ENCODE measurements around the gene RAPGEF2.
"Not testable (repeated sequence)": the region's sequence is repeated elsewhere in the genome, so short reads cannot be mapped to it uniquely, and the experiment has no call there.

RAPGEF2 gene

DNA sequence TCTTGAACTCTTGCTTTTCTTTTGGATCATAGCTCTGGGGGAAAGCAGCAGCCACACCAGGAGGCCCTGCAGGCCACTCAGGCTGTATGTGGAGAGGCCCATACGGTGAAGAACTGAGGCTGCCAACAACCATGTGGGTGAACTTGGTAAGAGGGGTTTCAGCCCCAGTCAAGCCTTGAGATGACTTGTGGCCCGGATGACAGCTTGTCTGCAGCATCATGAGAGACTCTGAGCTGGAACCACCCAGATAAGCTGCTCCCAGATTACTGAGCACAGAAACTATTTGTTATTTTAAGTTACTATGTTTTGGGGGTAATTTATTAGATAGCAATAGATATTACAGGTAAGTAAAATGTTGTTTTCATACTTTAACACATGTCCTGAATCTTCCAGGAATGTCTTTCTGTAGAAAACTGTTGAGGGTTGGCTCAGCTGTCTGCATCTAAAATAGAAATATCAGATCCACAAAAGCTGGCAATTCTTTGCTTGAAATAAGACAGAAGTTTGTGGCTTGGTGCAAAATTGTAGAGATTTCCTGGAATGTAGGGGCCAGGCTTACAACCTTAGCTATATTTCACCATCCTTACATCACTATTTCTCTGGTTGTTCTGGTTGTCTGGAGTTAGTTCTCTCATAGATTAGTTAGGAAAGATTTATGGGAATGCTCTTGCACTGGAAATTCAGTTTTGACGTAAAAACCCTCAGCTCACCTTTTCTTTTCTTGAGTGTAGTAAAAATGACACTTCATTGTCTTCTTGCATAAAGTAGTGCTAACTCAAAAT lies 272.1 kb downstream of the RAPGEF2 start:
- DNase-seq: no peak

GRCh38 chr4:159376289-159376688 lies 273.4 kb downstream of the RAPGEF2 start:
- no peak for DNase-seq

DNA sequence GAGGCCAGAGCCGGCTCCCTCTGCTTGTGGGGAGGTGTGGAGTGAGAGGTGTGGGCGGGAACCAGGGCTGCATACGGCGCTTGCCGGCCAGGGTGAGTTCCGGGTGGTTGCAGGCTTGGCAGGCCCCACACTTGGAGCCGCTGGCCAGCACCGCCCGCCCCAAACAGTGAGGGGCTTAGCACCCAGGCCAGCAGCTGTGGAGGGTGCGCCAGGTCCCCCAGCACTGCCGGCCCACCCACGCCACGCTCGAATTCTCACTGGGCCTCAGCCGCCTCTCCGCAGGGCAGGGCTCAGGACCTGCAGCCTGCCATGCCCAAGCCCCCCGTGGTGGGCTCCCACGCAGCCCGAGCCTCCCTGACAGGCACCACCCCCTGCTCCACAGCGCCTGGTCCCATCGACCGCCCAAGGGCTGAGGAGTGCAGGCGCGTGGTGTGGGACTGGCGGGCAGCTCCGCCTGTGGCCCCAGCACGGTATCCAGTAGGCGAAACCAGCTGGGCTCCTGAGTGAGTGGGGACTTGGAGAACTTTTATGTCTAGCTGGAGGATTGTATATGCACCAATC lies 275.3 kb downstream of the RAPGEF2 start:
- DNase-seq: no peak

- not testable (repeated sequence) for DNase-seq
Observed at GRCh38 chr4:159379064-159379463, 276.2 kb downstream of the RAPGEF2 start.

- no peak for DNase-seq
Observed at GRCh38 chr4:159379836-159380235, 277.0 kb downstream of the RAPGEF2 start.

GRCh38 chr4:159382856-159383561 lies 280.1 kb downstream of the RAPGEF2 start:
- no peak for DNase-seq

DNA sequence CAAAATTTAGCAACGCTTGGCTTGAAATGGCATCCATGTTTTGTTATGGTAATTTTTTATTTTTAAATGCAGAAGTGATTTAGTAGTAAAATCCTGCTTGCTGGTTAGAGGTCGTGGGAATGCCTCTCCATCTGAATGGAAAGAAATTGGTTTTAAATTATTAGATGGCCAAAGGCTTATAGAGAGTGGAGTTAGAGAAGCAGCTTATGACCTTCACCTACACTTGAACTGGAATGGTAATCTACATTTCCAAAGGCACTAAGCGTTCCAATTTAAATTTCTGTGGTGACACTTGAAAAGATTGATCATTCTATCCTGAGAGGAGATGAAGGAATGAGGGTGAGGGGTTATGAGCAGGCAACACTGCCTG lies 280.7 kb downstream of the RAPGEF2 start:
- DNase-seq: no peak

- no peak for DNase-seq
Observed at GRCh38 chr4:159384017-159384416, 281.1 kb downstream of the RAPGEF2 start.

GRCh38 chr4:159384632-159385031 lies 281.8 kb downstream of the RAPGEF2 start:
- DNase-seq: no peak

DNA sequence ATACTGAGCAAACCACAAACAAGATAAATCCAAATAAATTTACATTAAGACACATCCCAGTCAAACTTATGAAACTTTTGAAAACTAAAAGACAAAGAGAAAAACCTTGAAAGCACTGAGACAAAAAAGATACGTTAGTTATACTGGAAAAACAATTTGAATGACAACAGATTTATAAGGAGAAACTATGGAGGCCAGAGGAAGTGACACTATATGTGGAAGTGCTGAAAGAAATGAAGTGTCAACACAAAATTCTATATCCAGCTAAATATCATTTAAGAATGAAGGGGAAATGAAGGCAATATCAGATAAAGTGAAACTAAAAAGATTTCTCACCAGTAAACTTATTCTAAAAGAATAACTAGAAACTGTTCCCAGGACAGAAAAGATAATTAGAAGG lies 283.7 kb downstream of the RAPGEF2 start:
- DNase-seq: no peak

- no peak for DNase-seq
Observed at GRCh38 chr4:159389756-159390155, 286.9 kb downstream of the RAPGEF2 start.

GRCh38 chr4:159390648-159391047 lies 287.8 kb downstream of the RAPGEF2 start:
- no peak for DNase-seq

DNA sequence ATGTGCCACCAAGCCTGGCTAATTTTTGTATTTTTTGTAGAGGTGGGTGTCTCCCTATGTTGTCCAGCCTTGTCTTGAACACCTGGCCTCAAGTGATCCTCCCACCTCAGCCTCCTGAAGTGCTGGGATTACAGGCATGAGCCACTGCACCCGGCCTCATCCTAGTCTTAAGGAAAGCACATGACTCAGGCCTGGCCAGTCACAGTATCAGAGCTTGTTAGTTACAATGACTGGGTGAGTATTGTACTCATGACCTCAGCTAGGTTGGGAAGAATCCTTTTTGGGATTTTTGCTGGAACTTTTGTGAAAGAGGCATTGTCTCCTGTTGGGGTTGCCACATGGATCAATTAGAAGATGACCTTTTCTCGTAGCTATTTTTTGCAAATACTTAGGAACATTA lies 292.8 kb downstream of the RAPGEF2 start:
- no peak for DNase-seq

GRCh38 chr4:159396151-159396550 lies 293.3 kb downstream of the RAPGEF2 start:
- no peak for DNase-seq

DNA sequence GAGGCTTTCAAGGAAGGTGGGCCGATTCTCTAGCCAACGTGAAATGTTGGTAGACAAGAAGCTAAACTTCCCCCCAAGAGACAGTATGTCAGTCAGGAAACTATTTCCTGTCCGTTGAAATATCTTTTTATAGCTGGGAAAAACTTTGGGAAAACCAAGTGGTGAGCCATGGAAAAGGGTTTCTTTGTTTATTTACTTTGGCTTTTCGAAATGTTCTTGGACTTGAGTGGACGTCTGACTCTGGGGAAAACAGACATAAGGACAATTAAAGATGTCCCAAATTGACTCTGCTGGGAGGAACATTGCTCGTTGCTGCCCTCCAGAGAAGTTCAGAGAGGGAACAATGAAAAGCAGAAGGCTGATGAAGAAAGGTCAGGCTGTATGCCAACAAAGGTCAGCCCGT lies 295.4 kb downstream of the RAPGEF2 start:
- DNase-seq: no peak

GRCh38 chr4:159400558-159401225 lies 297.8 kb downstream of the RAPGEF2 start:
- no peak for DNase-seq

DNA sequence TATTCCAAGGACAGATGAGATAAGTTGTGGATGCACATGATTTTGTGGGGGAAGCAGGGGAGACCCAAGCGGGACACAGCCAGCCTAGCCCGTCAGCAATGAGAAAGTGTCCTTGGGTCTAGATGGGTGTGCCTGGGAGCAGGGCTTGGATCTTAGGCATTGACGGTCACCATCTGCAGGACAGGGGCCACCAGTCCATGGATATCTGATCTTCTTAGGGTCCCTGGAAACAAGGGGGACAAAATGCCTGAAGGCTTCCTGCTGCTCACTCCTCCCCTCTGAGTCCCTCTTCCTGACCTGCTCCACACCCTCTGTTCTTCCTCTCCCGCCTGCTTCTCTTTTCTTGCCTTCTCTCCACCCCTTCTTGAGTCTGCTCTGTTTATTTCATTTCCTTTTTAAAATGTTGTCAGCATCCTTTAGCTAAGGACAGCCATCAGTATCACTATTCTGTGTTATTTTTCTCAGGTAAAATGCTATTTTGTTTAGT lies 298.4 kb downstream of the RAPGEF2 start:
- no peak for DNase-seq

GRCh38 chr4:159401791-159402380 lies 299.0 kb downstream of the RAPGEF2 start:
- no peak for DNase-seq
